PC-9 (cell line): ENCODE measurements around the gene AADACL4. TPM values are rescaled to one million over a fixed set of nuclear protein-coding genes. Genes with fewer than 3 reads are reported as not detected.

ENCODE experiments used
- BruUV-seq: library from RNA; stranded (reverse); fragments of 400-500 nt; replicated peaks from 2 replicates; lab custom pipeline; 2021; lab: Mats Ljungman, UMichigan
- CTCF ChIA-PET: fragments of 300-600 bp; sonication (Branson Sonifier 250); formaldehyde crosslinking; loops from one replicate; lab custom pipeline; 2022; ENCODE audit warnings: antibody characterized with exemption; lab: Charles Lee
- POLR2A ChIA-PET: fragments of 300-600 bp; sonication (Branson Sonifier 250); formaldehyde crosslinking; loops from one replicate; lab custom pipeline; 2022; ENCODE audit warnings: antibody characterized with exemption; ENCODE audit not compliant: unreplicated experiment; lab: Charles Lee
- DNase-seq, 2 experiments: peaks; one replicate each; pipeline versions ENCODE4 v3.0.0 to v3.0.0-alpha.2; 2015 to 2022; ENCODE audit warnings: mixed read lengths in 1 of 2
- H2AFZ ChIP-seq: fragments of 200-600 bp; sonication (generic); 2 replicates; pipeline ENCODE4 v1.8.1; 2017; ENCODE audit warnings: antibody characterized with exemption
- H3F3A ChIP-seq: fragments of 200-600 bp; sonication (generic); 2 replicates; pipeline ENCODE4 v1.8.1; 2017; ENCODE audit warnings: antibody characterized with exemption, mild to moderate bottlenecking, low read depth; ENCODE audit not compliant: insufficient read depth
- H3K27ac ChIP-seq: fragments of 200-600 bp; sonication (generic); 2 replicates; pipeline ENCODE4 v1.6.1; 2016; ENCODE audit warnings: mixed run types
- H3K27me3 ChIP-seq: fragments of 200-600 bp; sonication (generic); 2 replicates; pipeline ENCODE4 v1.6.1; 2016; ENCODE audit warnings: low read depth, mixed run types; ENCODE audit not compliant: insufficient read depth
- H3K36me3 ChIP-seq: fragments of 200-600 bp; sonication (generic); 2 replicates; pipeline ENCODE4 v1.6.1; 2016; ENCODE audit warnings: low read depth, mixed run types
- H3K4me1 ChIP-seq: fragments of 200-600 bp; sonication (generic); replicated peaks from 2 replicates; pipeline ENCODE4 v1.6.1; 2016; ENCODE audit warnings: mixed run types; ENCODE audit not compliant: insufficient read depth
- H3K4me2 ChIP-seq: fragments of 200-600 bp; sonication (generic); 2 replicates; pipeline ENCODE4 v1.6.1; 2017; ENCODE audit warnings: mixed run types
- H3K4me3 ChIP-seq: fragments of 200-600 bp; sonication (generic); 2 replicates; pipeline ENCODE4 v1.6.1; 2016; ENCODE audit warnings: mixed run types
- H3K79me2 ChIP-seq: fragments of 200-600 bp; sonication (generic); 2 replicates; pipeline ENCODE4 v1.6.1; 2017; ENCODE audit warnings: low read depth, mixed run types
- H3K9me2 ChIP-seq: fragments of 200-600 bp; sonication (generic); 2 replicates; pipeline ENCODE4 v1.8.1; 2017; ENCODE audit warnings: mild to moderate bottlenecking; ENCODE audit not compliant: insufficient read depth
- H3K9me3 ChIP-seq: fragments of 200-600 bp; sonication (generic); 2 replicates; pipeline ENCODE4 v1.8.1; 2016; ENCODE audit warnings: low read depth; ENCODE audit not compliant: insufficient read depth
- H4K20me1 ChIP-seq: fragments of 200-600 bp; sonication (generic); 2 replicates; pipeline ENCODE4 v1.8.1; 2017; ENCODE audit not compliant: insufficient read depth
- EZH2 ChIP-seq: fragments of 200-600 bp; sonication (generic); IDR thresholded peaks from 2 replicates; pipeline ENCODE4 v1.8.0; 2017; ENCODE audit warnings: antibody characterized with exemption, low read depth
- intact Hi-C: fragments of 100-400 bp; cut with micrococcal nuclease; formaldehyde crosslinking; loops from one replicate; pipeline ENCODE4 v1.10.0; 2022; ENCODE audit not compliant: unreplicated experiment
- total RNA-seq: library from RNA; stranded (reverse); gene quantifications from 2 replicates; pipeline ENCODE4 v1.2.3, GENCODE V29; 2021
- TF ChIP-seq, protein P1 (sequence below): fragments of 200-600 bp; sonication (generic); conservative IDR thresholded peaks from 2 replicates; pipeline ENCODE4 v1.6.1; 2017; ENCODE audit warnings: mixed run types, antibody characterized with exemption, mild to moderate bottlenecking, moderate library complexity

AADACL4 gene
- total RNA-seq, 1 experiment from 2014 or later = not detected

DNA sequence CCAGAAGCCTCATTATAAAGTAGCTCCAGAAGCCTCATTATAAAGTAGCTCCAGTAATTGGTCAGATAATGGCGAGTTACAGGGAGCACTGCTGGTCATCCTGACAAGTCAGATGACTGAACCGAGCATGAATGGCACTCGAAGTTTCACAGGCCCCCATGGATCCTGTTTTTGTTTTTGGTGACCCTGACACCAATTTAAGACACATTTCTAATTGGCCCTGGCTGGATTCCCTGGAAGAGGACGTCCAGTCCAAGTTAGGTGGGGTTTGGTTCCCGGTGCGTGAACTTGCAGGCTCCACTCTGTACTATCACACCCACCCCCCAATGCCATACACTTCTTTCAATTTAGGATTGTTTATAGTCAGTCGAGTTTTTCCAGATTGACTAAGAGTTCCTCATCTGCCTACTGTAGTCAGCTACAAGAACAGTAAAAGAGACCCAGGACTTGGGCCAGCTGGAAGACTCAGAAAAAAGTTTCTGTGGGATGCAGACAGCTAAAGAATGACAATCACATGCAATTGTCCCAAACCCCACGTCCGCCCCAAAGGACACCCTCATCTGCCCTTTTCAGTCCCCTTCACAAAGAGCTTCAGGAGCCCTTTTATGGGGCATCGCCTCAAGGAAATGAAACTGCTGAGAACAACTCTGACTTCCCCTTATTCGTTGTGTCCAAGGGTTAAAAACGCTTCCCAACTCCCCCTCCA lies 28.6 kb upstream of the AADACL4 start:
- Histone ChIP-seq H3K27me3 (no peaks in the 10 kb centered on the region), H3K9me3 (no peaks in the 10 kb centered on the region), H3K27ac (peak overlapping the region; percentile 90), H3F3A (peaks cover 43% of the 10 kb centered on the region; the same call in 1 of the 2 replicates), H3K79me2 (peaks cover 85% of the 10 kb centered on the region), H3K4me2 (peak overlapping the region; percentile 97), H3K9me2 (no peaks in the 10 kb centered on the region), H2AFZ (no peak overlapping the region), H3K4me3 (peak overlapping the region; percentile 91), H3K4me1 (peaks cover 35% of the 10 kb centered on the region), H4K20me1 (peaks cover 23% of the 10 kb centered on the region), H3K36me3 (peaks cover 36% of the 10 kb centered on the region)
- intact Hi-C loops = loop anchor here (10.0 kb wide), 1 partner anchor 481 kb away; no protein-coding TSS in a partner anchor
- no peak for DNase-seq
- TF ChIP-seq, protein P1, sequence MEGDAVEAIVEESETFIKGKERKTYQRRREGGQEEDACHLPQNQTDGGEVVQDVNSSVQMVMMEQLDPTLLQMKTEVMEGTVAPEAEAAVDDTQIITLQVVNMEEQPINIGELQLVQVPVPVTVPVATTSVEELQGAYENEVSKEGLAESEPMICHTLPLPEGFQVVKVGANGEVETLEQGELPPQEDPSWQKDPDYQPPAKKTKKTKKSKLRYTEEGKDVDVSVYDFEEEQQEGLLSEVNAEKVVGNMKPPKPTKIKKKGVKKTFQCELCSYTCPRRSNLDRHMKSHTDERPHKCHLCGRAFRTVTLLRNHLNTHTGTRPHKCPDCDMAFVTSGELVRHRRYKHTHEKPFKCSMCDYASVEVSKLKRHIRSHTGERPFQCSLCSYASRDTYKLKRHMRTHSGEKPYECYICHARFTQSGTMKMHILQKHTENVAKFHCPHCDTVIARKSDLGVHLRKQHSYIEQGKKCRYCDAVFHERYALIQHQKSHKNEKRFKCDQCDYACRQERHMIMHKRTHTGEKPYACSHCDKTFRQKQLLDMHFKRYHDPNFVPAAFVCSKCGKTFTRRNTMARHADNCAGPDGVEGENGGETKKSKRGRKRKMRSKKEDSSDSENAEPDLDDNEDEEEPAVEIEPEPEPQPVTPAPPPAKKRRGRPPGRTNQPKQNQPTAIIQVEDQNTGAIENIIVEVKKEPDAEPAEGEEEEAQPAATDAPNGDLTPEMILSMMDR = no peak
- TF ChIP-seq EZH2 = no peak
- ChIA-PET POLR2A (interaction anchor here (0.6 to 0.8 kb wide), 4 partner anchors 14 to 1664 kb away, joined by 4 to 8 read pairs (median 6); no protein-coding TSS in a partner anchor), CTCF (no interaction called here)
- BruUV-seq = no TSS peak

DNA sequence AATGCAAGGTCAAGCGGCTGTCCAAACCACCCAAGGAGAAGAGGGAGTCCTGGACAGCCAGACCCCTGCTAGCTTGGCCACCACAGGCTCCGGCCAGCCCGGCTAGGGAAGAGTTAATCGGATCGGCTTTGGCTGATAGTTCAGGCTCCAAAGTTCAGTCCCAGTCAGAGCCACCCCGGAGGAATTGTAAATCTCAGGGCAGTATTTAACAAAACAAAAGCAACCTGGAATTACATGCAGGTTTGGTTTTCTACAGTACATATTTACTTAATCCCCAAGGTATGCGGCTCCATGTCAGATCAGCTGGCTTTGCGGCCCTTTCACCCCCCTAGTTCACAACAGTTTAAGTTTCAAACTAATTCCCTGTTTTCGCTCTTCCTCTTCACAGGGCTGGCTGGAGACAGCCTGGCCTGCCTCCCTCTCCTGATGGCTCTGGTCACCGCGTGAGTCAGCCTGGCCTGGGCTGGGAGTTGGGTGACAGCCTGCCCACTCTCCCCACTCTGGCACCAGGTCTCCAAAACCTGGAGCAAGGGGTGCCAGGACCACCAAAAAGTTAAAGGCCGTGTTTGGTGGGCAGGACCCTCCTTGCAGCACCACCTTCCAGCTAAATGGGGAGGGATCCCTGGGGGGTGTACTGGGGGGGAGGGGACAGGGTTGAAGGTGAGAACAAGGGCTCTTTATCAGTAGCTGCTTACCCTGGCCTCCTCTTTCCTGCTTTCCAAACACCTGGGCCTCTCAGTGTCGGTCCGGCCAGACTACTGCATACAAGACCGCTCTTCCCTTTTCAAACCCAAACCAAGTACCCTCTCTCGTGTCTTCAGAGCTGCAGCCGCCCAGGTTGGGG lies 27.8 kb upstream of the AADACL4 start:
- H3K9me2 ChIP-seq = no peaks in the 10 kb centered on the region
- H3K9me3 ChIP-seq = no peaks in the 10 kb centered on the region
- peak overlapping the region; percentile 97 for H3K4me2 ChIP-seq
- ChIA-PET CTCF (interaction anchor here (0.6 kb wide), 2 partner anchors 11 to 934 kb away, joined by 3 to 4 read pairs; no protein-coding TSS in a partner anchor), POLR2A (interaction anchor here (0.8 kb wide), 2 partner anchors 18 to 1665 kb away, joined by 4 to 8 read pairs; no protein-coding TSS in a partner anchor)
- peak overlapping the region; percentile 90 for H3K27ac ChIP-seq
- peak overlapping the region; percentile 91 for H3K4me3 ChIP-seq
- peak; percentile 37 to 59 for DNase-seq
- H3F3A ChIP-seq = peaks cover 35% of the 10 kb centered on the region; the same call in 1 of the 2 replicates
- TF ChIP-seq EZH2 = no peak
- TF ChIP-seq, protein P1 = no peak
- H3K4me1 ChIP-seq = peaks cover 38% of the 10 kb centered on the region
- H4K20me1 ChIP-seq = peaks cover 18% of the 10 kb centered on the region; the same call in 1 of the 2 replicates
- no peak overlapping the region for H2AFZ ChIP-seq
- H3K36me3 ChIP-seq = peaks cover 28% of the 10 kb centered on the region
- peaks cover 85% of the 10 kb centered on the region for H3K79me2 ChIP-seq
- no peaks in the 10 kb centered on the region for H3K27me3 ChIP-seq
- no TSS peak for BruUV-seq
- intact Hi-C loops = loop anchor here (10.0 kb wide), 1 partner anchor 481 kb away; no protein-coding TSS in a partner anchor
